ENCODE measurements around the gene IL17B.

The IL17B gene

GRCh38 chr5:149408252-149409099 is 29.4 kb upstream of the IL17B start:
- Histone ChIP-seq H3K9me3 (no peaks in the 10 kb centered on the region), H3K4me1 (peaks cover 18% of the 10 kb centered on the region), H3K4me3 (ENCODE audit: low read depth, low read length) (no peak overlapping the region), H3K27me3 (no peaks in the 10 kb centered on the region), H3K36me3 (no peaks in the 10 kb centered on the region)
- no peak for TF ChIP-seq CTCF (IDR thresholded peaks at IDR 0.05; ENCODE audit: low read depth, low read length)
- no peak for DNase-seq

GRCh38 chr5:149407323-149408251 is 28.5 kb upstream of the IL17B start:
- no peak for TF ChIP-seq CTCF (IDR thresholded peaks at IDR 0.05; ENCODE audit: low read depth, low read length)
- no peaks in the 10 kb centered on the region for H3K27me3 ChIP-seq
- no peaks in the 10 kb centered on the region for H3K9me3 ChIP-seq
- no peak overlapping the region for H3K4me3 ChIP-seq (ENCODE audit: low read depth, low read length)
- DNase-seq: no peak
- H3K4me1 ChIP-seq: peaks cover 12% of the 10 kb centered on the region
- H3K36me3 ChIP-seq: no peaks in the 10 kb centered on the region

- no peaks in the 10 kb centered on the region for H3K27me3 ChIP-seq
- no peak overlapping the region for H3K4me3 ChIP-seq (ENCODE audit: low read depth, low read length)
- no peak for TF ChIP-seq CTCF (IDR thresholded peaks at IDR 0.05; ENCODE audit: low read depth, low read length)
- DNase-seq: no peak
- H3K36me3 ChIP-seq: no peaks in the 10 kb centered on the region
- no peaks in the 10 kb centered on the region for H3K9me3 ChIP-seq
- H3K4me1 ChIP-seq: peaks cover 12% of the 10 kb centered on the region
Observed at GRCh38 chr5:149406979-149407306, 27.9 kb upstream of the IL17B start.

- Histone ChIP-seq H3K4me1 (peaks cover 12% of the 10 kb centered on the region), H3K4me3 (ENCODE audit: low read depth, low read length) (no peak overlapping the region), H3K9me3 (no peaks in the 10 kb centered on the region), H3K36me3 (no peaks in the 10 kb centered on the region), H3K27me3 (no peaks in the 10 kb centered on the region)
- no peak for DNase-seq
- no peak for TF ChIP-seq CTCF (IDR thresholded peaks at IDR 0.05; ENCODE audit: low read depth, low read length)
Observed at GRCh38 chr5:149406203-149406978, 27.3 kb upstream of the IL17B start.

- H3K4me3 ChIP-seq (ENCODE audit: low read depth, low read length): no peak overlapping the region
Observed at GRCh38 chr5:149405550-149406202, 26.6 kb upstream of the IL17B start.

More at GRCh38 chr5:149405550-149406202, 26.6 kb upstream of the IL17B start:
- DNase-seq: no peak
- H3K4me1 ChIP-seq: peaks cover 8% of the 10 kb centered on the region
- H3K27me3 ChIP-seq: no peaks in the 10 kb centered on the region
- no peaks in the 10 kb centered on the region for H3K36me3 ChIP-seq
- H3K9me3 ChIP-seq: no peaks in the 10 kb centered on the region
- no peak for TF ChIP-seq CTCF (IDR thresholded peaks at IDR 0.05; ENCODE audit: low read depth, low read length)

Measured in BE2C (cell line).